HK-2 (cell line): ENCODE data around the gene SCD5.

Source experiments
- DNase-seq: peaks from one replicate; pipeline ENCODE4 v3.0.0-alpha.2; 2018; ENCODE audit not compliant: unreplicated experiment

The SCD5 gene

GRCh38 chr4:82630079-82630478 is 168.5 kb downstream of the SCD5 start:
- no peak for DNase-seq

- DNase-seq = no peak
Measured at GRCh38 chr4:82629238-82630000, 169.2 kb downstream of the SCD5 start.

DNA sequence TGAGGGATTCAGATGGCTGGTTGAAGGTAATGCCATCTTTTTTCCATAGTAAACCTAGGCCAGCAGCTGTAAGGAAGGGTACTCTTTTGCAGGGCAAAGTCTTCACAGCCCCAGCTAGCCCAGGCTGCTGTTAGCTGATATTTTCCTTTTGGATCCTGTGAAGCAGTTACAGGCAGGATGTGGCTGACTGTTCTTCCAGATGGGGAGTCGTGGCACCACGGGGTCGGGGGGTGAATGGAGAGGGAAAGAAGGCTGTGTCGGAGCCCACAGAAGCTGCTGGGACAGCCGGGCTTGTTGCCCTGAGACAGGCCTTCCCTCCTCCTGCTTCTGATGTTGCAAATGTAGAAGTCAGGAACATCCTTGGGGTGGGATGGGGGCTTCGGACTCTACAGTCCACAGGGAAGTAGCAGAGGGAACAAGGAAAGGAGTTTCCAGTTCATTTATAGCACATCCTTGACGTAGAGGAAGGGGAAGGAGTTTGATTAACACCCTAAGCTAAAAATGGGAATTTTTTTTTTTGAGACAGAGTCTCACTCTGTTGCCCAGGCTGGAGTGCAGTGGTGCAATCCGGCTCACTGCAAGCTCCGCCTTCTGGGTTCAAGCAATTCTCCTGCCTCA is 172.2 kb downstream of the SCD5 start:
- no peak for DNase-seq

DNA sequence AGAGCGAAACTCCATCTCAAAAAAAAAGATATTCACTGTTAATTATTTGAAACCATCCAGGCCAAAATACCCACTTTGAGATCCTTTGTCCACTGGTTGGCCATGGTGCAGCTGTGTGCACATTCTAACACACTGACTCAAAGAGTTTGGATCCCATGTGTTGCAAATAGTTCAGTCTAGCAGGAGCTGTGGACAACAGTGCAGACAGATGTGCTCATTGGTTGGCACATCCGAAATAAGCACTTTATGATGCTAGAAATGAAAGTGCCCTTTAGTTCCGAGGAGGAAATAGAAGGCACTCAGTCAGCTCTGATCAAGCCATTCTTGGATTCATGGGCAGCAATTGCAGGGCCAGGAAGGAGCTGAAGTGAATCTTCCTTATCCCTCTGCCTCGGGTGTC is 173.8 kb downstream of the SCD5 start:
- DNase-seq = no peak

DNA sequence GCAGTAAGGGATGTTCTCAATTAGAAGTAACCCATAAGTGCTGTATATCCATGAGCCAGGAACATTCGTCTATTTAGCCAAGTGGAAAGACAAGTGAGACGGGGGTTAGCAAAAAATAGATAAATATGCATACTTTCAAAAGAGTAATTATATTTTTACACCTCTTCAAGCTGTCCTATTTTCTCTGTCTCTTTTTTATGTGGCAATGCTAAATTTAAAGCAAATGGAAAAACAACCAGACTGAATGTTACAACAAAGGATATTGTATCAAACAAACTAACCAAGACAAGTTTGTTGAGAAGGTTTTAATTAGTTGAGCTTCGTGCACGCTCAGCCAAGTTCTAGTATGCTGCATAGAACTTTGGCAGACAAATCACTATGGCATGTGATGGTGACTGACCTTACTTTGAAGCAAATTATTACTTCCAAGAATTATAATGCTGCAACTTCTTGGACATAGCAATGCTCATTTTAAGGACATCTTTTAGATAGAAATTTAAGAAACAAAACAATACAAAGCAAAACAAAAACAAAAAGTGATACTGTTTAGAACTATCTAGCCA is 175.4 kb downstream of the SCD5 start:
- DNase-seq = no peak

GRCh38 chr4:82621251-82621650 is 177.3 kb downstream of the SCD5 start:
- DNase-seq = no peak

- no peak for DNase-seq
Measured at GRCh38 chr4:82620126-82620735, 178.4 kb downstream of the SCD5 start.

GRCh38 chr4:82618103-82618720 is 180.4 kb downstream of the SCD5 start:
- DNase-seq = no peak

DNA sequence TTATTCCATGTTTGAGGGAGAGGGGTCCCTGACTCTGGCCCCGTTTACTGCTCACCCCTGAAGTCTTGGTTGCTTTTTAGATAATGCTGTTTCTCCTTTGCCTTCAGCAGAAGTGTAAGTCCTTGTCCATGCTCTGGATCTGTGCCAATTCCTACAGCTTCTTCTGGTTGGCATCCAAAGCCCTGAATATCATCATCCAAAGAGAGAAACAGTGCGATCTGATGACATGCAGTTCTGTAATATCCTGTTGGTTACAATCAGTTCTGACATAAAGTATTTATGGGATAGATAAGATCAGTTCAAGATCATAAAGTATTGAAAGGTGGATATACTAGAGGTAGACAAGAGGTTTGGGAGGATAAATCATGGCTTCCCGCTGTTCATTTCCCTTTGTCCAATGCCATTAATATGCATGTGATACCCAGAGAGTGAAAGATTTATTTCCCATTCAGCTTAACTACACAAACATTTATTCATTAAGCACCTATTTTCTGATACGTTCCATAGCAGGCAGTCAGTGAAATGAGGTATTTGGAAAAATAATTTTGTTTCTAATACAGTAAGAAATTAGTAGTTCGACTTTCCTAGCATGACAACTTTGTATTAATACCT is 183.7 kb downstream of the SCD5 start:
- DNase-seq = no peak

DNA sequence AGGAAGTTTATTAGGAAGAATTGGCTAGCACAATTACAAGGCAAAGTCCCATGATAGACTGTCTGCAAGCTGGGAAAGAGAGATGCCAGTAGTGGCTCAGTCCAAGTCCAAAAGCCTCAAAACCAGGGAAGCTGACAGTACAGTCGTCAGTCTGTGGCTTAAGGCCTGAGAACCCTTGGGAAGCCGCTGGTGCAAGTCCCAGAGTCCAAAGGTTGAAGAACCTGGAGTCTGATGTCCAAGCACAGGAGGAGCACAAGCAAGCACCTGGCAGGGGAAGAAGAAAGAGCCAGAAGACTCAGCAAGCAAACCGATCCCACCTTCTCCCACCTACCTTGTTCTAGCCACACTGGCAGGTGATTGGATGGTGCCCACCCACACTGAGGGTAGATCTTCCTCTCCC is 185.5 kb downstream of the SCD5 start:
- DNase-seq = no peak

DNA sequence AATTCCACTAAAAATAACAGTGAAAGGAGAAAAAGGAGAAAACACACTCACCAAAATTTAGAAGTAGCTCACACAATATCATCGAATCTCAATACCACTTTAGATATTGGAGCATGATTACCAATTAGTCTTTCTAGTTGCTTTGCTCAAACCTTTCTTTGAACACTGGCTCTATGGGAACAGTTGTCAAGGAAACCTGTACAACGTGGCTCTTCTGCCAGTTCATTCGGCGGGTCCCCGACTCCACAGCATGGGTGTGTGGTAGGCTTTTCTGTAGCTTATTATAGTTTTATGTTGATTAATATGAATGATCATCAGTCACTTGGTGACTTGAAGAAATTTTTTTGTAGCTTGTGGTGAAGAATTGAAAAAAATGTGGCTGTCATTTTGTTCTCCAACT is 186.6 kb downstream of the SCD5 start:
- DNase-seq = no peak

DNA sequence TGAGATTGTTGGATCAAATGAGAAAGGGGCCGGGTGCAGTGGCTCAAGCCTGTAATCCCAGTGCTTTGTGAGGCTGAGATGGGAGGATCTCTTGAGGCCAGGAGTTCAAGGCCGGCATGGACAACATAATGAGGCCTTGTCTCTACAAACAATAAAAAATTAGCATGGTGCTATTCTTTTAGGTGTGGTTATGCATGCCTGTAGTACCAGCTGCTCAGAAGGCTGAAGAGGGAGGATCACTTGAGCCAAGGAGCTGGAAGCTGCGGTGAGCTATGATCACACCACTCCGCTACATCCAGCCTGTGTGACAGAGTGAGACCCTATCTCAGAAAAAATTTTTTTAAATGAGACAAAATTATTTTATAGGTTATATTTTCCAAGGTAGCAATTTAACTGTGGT is 187.1 kb downstream of the SCD5 start:
- DNase-seq = no peak

DNA sequence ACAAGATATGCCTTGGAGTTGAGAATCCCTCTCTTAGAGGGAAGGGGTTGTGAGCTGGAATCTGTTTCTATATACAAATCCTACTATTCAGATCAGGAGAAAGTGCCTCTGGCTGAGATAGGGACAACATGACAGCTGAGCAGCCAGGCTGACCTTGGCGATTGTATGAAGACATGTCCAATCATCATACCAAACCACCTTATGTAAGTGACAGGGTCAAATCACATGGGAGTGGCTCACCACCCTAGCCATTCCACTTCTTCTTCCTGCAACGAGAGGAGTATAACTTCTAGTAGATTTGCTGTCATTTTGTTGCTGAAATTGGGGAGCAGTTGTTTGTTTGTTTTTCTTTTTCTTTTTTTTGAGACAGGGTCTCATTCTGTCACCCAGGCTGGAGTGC is 188.6 kb downstream of the SCD5 start:
- no peak for DNase-seq

DNA sequence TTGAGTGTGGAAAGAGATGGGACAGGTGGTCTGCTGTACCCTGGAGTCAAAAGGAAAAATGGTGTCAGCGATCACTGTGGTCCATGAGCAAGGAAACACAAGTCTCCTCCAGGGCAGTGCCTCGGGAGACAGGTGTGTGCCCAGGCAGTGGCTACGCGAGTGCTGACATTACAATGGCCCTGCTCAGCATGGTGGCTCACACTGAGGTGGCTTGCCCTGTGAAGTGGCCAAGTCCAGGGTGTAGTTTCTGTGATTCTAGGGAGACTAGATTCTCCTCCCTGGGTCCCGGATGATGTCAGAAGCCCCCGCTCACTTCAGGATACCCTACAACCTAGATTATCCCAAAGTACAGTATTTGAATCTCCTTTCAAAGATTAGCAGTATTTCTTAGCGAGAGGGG is 192.0 kb downstream of the SCD5 start:
- DNase-seq = no peak

GRCh38 chr4:82604522-82604921 is 194.1 kb downstream of the SCD5 start:
- no peak for DNase-seq

- no peak for DNase-seq
Measured at GRCh38 chr4:82601242-82602015, 197.2 kb downstream of the SCD5 start.

DNA sequence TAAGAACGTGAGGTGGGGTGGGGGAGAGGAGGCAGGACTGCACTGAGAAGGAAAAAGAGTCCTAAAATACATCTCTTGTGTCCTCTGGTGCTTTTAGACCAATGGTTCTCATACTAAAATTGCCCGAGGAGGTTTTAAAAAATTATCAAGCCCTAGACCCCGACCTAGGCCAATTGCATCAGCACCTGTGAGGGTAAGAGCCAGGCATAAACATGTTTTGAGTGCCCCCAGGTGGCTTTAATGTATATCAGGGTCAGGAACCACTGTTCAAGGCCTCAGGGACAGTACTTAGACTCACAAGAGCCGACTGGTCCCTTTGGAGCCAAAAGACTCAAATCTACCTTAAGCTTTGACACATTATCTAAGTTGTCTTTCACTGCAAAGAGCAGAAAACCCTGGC is 199.3 kb downstream of the SCD5 start:
- DNase-seq = no peak

DNA sequence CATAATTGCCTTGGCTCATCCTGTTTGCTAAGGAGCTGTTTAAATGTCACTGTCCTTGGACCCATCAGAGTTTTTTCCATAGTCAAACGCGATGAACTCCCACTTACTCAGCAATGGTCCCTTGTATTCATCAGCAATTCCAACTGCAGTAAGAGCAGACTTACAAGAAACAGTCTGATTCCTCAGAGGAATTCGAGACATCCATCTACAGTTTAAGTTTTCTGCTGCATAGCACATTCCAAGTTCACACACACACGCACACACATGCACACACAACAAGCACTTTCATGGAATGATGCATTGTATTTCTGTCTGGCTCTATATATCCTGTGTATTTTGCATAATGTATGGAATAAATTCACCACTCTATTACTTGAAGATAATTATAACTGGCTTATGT is 204.1 kb downstream of the SCD5 start:
- no peak for DNase-seq

GRCh38 chr4:82593411-82593810 is 205.2 kb downstream of the SCD5 start:
- no peak for DNase-seq

GRCh38 chr4:82592639-82593038 is 206.0 kb downstream of the SCD5 start:
- no peak for DNase-seq

- DNase-seq = no peak
Measured at GRCh38 chr4:82591592-82591991, 207.0 kb downstream of the SCD5 start.
